GM21737 (cell line): ENCODE measurements around the gene FBXL14.
A peak's percentile ranks its signal among the peaks of the same experiment; 100 is the strongest.

Experiments
- ATAC-seq: cut with Tn5 transposase; IDR thresholded peaks from one replicate; pipeline ENCODE4 v1.9.1; 2021; ENCODE audit warnings: mild to moderate bottlenecking, moderate library complexity; ENCODE audit not compliant: unreplicated experiment

Gene FBXL14

GRCh38 chr12:1595026-1595561 lies 713 bp upstream of the FBXL14 start:
- no peak for ATAC-seq

DNA sequence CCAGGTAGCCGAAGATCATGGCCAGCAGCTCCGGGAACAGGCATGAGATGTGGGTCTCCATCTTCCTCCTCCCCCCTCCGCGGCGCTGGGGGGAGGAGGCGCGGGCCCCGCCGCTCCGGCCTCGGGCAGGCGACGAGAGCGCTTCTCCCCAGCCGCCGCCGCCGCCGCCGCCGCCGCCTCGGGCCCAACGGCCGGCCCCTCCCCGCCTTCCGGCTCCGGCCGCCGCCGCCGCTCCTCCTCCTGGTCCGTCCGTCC lies 448 bp downstream of the FBXL14 start:
- ATAC-seq, result no peak

DNA sequence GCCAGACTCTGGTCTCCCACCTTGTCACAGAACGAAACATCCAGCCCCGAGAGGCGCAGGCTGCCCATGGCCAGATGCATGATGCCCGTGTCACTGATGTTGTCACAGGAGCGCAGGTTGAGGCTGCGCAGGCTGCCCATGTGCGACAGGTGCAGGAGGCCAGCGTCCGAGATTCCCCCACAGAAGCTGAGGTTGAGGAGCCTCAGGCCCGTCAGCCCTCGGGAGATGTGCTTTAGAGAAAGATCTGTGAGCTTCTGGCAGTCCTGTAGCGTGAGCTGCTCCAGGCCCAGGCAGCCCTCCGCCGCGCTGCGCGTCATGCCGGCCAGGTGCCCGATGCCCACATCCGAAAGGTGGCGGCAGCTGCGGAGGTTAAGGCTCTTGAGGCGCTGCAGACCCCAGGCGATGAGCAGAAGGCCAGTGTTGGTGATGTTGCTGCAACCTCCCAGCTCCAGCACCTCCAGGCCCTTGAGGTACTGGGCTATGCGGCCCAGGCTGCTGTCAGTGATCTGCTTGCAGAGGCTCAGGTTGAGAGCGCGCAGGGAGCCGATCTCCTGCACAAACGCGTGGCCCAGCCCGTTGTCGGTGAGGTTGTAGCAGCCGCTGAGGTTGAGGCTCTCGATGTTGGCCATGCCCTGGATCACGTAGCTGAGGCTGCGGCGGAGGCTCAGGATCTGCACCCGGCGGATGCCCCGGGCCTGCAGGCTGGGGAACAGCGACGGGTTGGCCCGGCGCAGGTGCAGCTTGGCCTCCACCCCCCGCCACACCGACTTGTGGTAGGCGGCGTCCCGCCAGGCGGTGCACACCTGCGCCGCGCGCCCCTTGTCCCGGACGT lies 991 bp downstream of the FBXL14 start:
- peak; percentile 16 for ATAC-seq

DNA sequence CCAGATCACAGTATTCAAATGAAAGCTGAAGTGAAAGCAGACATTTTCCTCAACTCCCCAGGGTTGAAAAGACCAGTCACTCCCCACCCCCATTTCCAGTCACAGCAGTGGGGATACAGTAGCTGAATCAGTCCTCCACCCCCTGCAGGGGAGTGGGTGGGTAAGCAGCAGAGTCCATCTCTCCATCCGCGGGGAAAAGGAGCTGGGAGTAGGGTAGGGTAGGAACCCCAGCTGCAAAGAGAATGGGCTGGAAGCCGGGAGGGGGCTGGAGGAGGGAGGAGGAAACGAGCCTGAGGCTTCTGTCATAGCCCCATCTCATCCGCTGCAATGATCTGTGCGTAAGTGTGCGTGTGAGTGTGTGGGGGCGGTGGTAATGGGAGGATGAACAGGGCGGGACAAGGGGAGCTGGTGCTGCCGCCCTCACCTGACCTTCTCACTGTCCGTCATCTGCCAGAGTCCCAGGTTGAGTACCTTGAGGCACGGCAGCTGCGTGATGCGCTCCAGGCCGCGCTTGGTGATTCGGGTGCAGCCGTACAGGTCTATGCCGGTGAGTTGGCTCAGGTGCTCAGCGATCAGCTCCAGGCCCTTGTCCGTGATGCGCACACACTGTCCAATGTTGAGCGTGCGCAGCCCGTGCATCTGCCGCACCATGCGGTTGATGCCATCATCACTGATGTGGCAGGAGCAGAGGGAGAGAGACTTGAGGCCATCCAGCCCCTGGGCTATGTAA lies 1.8 kb downstream of the FBXL14 start:
- no peak for ATAC-seq

- ATAC-seq, result no peak
Observed at GRCh38 chr12:1591543-1591942, 2.8 kb downstream of the FBXL14 start.

GRCh38 chr12:1591034-1591433 lies 3.3 kb downstream of the FBXL14 start:
- ATAC-seq, result no peak

- ATAC-seq, result no peak
Observed at GRCh38 chr12:1590221-1590979, 4.0 kb downstream of the FBXL14 start.

DNA sequence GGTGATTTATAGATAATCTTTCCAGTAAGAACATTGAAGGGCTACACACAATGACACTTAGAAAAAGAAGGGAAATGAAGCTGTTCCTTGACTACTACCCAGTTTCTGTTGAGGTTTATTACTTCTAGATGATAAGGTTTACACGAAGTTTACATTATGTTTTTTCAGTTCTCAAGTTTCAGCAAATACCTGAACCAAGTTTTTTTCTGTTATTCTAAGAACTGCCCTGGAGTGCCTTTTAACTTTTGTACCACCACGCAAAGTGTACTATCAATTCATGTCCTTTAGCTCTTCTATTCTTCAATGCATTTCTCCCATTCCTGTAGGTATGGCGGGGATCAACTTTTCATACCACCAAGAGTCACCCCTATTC lies 5.8 kb downstream of the FBXL14 start:
- no peak for ATAC-seq

DNA sequence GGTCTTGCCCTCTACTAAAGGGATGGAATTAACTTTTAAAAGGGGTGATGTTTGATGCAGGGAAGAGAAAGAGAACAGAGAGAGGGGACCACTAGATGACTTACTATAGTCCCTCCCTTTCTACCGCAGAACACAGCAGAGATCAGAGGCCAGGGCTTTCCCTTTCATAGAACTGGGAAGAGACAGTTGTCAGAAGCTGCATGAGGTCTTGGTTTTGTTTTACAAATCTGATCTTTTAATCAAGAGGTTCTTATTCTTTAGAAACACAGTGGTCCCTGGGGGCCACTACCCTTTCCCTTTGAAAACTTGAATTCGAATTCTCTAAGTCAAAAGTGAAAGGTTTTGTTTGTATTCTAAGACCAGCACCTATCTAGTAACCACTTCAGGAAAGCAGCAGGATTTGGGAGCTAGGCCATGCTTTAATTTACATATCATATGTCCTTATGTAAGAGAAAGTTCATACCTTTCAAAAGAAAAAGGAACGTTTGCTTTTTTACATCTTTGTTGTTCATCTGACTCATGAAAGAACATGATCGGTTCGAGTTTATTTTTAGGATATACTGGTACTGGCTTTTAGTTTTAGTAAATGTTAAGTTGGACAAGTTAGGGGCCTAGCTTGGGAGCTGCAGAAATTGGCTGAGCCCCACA lies 6.3 kb downstream of the FBXL14 start:
- no peak for ATAC-seq

DNA sequence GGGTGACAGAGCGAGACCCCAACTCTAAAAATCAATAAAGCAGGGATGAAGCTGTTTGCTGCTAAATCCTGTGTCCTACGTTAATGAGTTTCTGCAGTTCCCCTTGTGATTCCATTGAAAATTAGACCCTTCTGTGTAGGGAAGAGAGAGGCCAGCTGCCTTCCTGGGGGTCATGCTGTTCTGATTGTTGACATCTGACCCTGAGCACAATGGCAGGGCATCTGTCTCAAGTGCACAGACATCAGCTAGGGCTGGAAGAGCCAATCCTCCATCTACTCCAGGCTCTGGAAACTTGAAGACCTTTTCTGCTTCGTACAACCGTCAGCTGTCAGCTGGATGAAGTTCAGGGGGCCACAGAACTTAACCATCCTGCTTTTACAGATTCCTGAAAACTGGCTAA lies 10.1 kb downstream of the FBXL14 start:
- ATAC-seq, result no peak

- no peak for ATAC-seq
Observed at GRCh38 chr12:1583421-1584078, 10.8 kb downstream of the FBXL14 start.

DNA sequence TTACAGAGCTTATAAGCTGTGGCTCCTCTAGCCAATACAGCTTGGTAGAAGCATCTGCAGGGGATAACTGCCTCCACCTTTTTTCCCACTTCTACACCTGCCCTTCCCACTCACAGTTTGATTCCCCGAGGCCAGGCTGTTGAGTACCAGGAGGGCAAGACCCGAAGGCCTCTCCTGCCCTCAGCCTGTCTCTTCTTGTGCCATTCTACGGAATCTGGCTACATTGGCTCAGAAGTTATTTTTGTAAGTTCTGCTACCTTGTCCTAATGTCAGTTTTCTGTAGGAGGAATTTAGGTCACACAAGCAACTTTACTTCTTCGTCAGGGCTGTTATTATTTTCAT lies 11.7 kb downstream of the FBXL14 start:
- no peak for ATAC-seq

DNA sequence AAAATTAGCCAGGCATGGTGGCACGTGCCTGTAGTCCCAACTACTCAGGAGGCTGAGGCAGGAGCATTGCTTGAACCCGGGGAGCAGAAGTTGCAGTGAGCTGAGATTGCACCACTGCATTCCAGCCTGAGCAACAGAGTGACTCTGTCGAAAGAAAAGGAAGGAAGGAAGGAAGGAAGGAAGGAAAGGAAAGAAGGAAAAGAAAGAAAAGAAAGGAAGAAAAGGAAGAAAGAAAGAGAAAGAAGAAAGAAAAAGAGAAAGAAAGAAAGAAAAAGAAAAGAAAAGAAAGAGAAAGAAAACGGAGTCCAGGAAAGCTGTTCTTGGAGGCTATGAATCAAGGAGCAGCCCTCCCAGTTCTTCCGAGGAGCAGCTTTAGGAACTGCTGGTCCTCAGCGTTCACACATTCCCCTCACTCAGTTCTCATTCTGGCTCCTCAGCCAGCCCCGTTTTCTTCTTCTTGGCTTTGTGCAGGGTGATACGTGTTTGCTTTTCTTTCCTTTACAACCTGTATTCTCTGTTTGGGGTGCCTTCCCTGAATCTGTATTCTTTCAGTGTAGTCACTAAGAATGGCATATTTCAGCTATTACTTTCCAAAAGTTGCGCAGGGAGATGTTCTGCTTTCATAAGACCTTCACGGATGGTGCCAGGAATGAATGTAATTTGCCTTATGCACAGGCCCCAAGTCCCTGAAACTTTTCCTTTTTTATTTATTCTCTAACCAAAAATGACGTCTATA lies 12.2 kb downstream of the FBXL14 start:
- no peak for ATAC-seq

DNA sequence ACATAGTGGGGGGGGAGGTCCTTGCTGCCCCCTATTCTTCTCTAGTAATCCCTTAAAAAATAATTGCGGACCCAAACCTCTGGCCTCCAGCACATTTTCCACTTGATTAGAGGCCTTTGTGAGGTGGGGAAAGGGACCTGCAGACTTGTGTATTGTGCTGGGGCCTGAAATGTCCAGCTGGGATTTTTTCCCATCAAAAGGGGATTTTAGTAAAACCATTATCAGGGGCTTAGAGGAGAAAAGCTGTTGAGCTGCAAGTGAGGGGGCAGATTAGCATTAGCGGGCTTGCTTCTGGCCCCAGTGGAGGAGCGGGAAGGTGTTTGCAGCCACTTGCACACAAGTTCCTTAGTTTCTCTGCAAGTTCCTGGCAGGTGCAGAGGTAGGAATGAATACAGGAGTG lies 13.9 kb downstream of the FBXL14 start:
- no peak for ATAC-seq

DNA sequence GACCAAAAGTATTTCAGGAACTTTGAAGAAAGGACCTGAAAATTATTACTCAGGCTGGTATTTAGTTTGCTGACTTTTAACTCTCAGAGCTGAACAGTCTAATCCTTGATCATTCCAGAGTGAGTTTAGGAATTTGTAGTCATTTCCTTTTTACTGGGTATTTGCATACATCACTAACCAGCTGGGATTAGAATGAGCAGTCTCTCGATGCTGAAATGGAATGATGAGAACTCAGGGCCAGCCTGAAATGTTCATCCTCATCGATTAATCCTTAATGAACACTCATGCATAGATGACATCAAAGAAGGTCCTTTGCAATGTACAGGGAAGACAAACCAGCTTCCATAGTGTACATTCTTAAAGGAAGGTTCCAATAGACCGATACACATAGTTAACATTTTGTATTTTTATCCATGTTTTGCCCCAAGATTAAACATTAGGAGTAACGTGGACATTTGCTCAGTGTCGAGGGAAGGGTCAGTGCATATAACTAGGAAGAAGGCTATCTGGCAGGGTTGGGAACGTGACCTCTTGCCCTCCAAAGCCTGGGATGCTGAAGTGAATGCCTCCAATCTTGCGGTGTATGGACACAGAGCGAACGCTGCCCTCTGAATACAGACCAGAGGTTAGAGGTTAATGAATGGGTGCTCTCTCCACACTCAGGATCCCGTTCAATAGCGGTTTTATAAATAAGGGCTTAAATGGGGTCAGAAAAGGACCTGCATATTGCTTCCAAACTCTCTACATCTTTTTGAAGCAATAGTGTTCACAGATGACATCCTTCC lies 14.5 kb downstream of the FBXL14 start:
- no peak for ATAC-seq

DNA sequence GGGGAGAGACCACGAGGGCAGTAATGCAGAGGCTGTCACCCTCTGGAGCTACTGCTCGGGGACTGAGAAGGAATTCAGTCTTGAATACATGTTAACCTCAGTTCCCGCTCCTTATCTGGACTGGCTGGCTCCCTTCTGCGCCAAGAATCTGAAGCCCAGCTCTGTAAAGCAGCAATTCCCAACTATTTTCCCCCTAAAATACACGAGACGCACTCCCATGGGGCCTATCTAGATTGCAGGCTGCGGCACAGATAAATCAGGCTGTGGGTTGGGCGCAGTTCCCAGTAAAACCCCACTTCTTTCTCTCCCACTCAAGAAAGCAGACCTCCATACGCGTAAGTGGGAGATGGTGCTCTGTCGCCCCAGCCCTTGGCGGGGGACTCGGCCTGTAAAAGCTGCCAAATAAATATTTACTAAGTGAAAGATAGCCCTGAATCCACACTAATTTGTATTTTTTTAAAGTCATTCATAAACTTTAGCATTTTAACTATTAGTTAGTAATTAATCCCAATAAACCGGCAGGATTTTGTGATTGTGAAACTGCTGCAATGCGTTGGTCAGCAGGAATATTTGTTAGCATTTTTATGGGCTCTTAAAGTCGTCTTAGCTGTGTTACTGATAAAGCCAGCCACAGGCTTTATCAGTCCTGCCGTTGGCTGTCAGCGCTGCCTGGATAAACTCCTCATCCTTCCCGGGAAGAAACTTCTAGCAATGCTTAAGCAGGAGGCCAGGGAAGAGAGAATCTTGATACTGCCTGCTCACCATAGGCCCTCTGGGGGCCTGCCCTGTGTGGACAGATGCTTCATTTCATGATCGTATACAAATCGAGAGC lies 17.8 kb downstream of the FBXL14 start:
- no peak for ATAC-seq

DNA sequence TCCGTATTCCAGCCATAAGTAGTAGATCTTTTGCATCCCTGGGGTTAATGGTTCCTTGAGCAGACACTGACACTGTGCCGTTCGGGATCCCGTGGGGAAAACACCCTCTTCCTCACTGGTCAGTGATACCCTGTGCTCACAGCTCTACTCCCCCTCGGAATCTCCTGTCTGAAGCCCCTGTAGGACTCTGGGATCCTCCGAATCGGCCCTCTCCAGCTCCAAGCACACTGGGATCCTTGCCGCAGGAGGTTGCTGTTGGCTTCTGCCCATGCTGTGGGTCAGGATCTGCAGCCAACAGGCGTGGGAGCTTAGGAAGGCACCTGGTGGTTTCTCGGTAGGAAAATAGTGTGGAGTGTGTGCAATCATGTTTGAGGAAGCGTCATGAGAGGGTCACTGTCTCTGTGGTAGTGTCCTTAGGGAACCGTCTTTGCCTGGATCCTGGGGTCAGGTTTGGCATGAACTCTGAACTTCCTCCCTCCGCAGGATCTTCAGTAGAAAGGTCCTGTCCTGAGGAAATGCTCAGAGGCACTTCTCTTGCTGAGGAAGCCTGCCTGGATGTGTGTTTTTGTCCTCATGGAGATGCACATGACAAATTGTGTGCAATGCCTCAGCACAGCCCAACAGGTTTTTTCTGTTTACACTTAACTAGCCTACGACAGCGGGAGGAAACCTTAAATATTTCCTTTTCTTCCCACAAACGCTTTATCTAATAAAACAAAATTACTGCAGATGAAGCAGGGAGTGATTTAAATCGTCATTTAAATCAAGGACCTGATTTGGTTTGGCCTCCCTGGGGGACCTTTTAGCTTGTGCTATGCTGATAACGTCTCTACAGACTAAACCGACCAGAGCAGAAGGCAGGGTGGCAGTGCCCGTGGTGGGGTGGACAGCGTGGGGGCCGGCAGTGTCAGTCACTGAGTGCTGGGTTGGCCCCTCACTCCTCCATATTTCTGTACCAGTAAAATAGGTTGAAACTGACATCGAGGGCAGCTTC lies 18.7 kb downstream of the FBXL14 start:
- ATAC-seq, result no peak
